A673 (cell line): ENCODE data around the gene PKP1. TPM values are rescaled to one million over a fixed set of nuclear protein-coding genes. Genes with fewer than 3 reads are reported as not detected.

Experiments
- BruUV-seq: library from RNA; stranded (reverse); fragments of 400-500 nt; replicated peaks from 2 replicates; lab custom pipeline; 2021; lab: Mats Ljungman, UMichigan
- CTCF ChIA-PET: fragments of 300-600 bp; sonication (Branson Sonifier 250); formaldehyde crosslinking; loops from one replicate; lab custom pipeline; 2022; ENCODE audit warnings: antibody characterized with exemption; lab: Charles Lee
- POLR2A ChIA-PET: fragments of 300-600 bp; sonication (Branson Sonifier 250); formaldehyde crosslinking; loops from one replicate; lab custom pipeline; 2022; ENCODE audit warnings: antibody characterized with exemption; ENCODE audit not compliant: low non-redundant PET; lab: Charles Lee
- DNase-seq: peaks from one replicate; pipeline ENCODE4 v3.0.0-alpha.2; 2015; ENCODE audit warnings: low spot score
- H3K27ac ChIP-seq: fragments of 200-600 bp; sonication (generic); 2 replicates; pipeline ENCODE4 v1.5.1; 2016; ENCODE audit warnings: mixed run types, low read depth, mild to moderate bottlenecking, mixed read lengths, antibody characterized with exemption, low read length; ENCODE audit not compliant: poor library complexity, severe bottlenecking
- H3K27me3 ChIP-seq: fragments of 200-600 bp; sonication (generic); replicated peaks from 2 replicates; pipeline ENCODE4 v1.6.1; 2017; ENCODE audit warnings: mixed run types, low read depth, mild to moderate bottlenecking, mixed read lengths, antibody characterized with exemption, low read length; ENCODE audit not compliant: insufficient read depth, poor library complexity
- H3K36me3 ChIP-seq: fragments of 200-600 bp; sonication (generic); 2 replicates; pipeline ENCODE4 v1.6.1; 2016; ENCODE audit warnings: mixed run types, mild to moderate bottlenecking, mixed read lengths, antibody characterized with exemption, low read length; ENCODE audit not compliant: insufficient read depth, poor library complexity, severe bottlenecking
- H3K4me1 ChIP-seq: fragments of 200-600 bp; sonication (generic); 2 replicates; pipeline ENCODE4 v1.6.1; 2017; ENCODE audit warnings: mixed run types, mild to moderate bottlenecking, mixed read lengths, antibody characterized with exemption, low read length; ENCODE audit not compliant: insufficient read depth, poor library complexity, severe bottlenecking
- H3K4me3 ChIP-seq: fragments of 200-600 bp; sonication (generic); 2 replicates; pipeline ENCODE4 v1.5.1; 2016; ENCODE audit warnings: low read depth, mixed run types, mild to moderate bottlenecking, mixed read lengths, low read length; ENCODE audit not compliant: poor library complexity, severe bottlenecking
- H3K9me3 ChIP-seq: fragments of 200-600 bp; sonication (generic); 2 replicates; pipeline ENCODE4 v1.6.1; 2016; ENCODE audit warnings: mixed run types, low read depth, mild to moderate bottlenecking, mixed read lengths, antibody characterized with exemption, low read length; ENCODE audit not compliant: poor library complexity, severe bottlenecking
- EZH2 ChIP-seq: fragments of 200-600 bp; sonication (generic); IDR thresholded peaks from 2 replicates; pipeline ENCODE4 v1.6.1; 2017; ENCODE audit warnings: borderline replicate concordance, low read depth, mild to moderate bottlenecking, mixed read lengths, antibody characterized with exemption, low read length; ENCODE audit not compliant: poor library complexity, severe bottlenecking
- intact Hi-C: fragments of 100-400 bp; cut with micrococcal nuclease; formaldehyde crosslinking; loops from one replicate; pipeline ENCODE4 v1.10.0; 2022; ENCODE audit not compliant: unreplicated experiment
- total RNA-seq: library from RNA; stranded (reverse); gene quantifications from 2 replicates; pipeline ENCODE4 v1.2.3, GENCODE V29; 2021
- TF ChIP-seq, protein P1 (sequence below): fragments of 300-800, 200-600 bp; sonication (generic); conservative IDR thresholded peaks from 2 replicates; pipeline ENCODE4 v1.5.1; 2017; ENCODE audit warnings: low read depth, mild to moderate bottlenecking, antibody characterized with exemption, low read length, moderate library complexity, mixed read lengths

Gene PKP1
- total RNA-seq, 1 experiment from 2014 or later = 535 TPM

DNA sequence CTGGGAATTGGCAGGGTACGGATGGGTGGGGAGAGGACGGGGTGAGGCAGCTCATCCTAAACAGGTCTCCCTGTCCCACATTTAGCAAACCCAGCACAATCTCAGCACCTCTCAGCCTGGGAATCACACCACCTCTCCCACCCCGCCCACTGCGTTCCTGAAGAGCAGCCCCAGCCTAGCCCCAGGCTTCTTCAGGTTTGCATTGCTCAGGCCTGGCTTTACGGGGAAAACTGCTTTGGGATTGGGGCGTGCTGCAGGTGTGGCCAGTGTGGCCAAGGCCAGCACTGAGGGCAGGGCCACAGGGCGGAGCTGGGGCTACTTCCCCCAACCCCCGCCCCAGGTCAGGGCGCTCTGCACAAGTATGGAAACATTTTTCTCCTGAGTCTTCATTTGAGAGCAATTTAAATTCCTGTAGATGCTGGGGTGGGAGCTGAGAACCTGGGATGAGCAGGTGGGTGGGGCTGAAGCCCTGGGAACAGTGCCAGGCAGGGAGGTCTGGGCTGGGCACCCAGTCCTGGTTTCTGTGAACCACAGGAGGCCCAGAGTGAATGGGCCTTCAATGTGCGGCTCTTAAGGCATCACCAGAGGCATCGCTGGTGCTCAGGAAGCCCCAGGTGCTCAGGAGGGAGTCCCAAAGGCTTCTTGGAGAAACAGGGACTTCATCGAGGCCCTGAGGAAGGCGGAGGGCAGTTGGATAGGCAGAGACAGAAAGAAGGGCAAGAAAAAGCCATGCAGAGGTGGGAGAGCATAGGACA lies 70.1 kb downstream of the PKP1 start:
- H3K9me3 ChIP-seq = no peaks in the 10 kb centered on the region
- CTCF ChIA-PET = no interaction called here
- H3K36me3 ChIP-seq = no peaks in the 10 kb centered on the region
- H3K4me1 ChIP-seq = peaks cover 3% of the 10 kb centered on the region
- H3K4me3 ChIP-seq = no peak overlapping the region
- no peak for TF ChIP-seq EZH2
- TF ChIP-seq, protein P1, sequence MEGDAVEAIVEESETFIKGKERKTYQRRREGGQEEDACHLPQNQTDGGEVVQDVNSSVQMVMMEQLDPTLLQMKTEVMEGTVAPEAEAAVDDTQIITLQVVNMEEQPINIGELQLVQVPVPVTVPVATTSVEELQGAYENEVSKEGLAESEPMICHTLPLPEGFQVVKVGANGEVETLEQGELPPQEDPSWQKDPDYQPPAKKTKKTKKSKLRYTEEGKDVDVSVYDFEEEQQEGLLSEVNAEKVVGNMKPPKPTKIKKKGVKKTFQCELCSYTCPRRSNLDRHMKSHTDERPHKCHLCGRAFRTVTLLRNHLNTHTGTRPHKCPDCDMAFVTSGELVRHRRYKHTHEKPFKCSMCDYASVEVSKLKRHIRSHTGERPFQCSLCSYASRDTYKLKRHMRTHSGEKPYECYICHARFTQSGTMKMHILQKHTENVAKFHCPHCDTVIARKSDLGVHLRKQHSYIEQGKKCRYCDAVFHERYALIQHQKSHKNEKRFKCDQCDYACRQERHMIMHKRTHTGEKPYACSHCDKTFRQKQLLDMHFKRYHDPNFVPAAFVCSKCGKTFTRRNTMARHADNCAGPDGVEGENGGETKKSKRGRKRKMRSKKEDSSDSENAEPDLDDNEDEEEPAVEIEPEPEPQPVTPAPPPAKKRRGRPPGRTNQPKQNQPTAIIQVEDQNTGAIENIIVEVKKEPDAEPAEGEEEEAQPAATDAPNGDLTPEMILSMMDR = no peak
- POLR2A ChIA-PET = no interaction called here
- no TSS peak for BruUV-seq
- DNase-seq = no peak
- H3K27me3 ChIP-seq = no peaks in the 10 kb centered on the region
- intact Hi-C loops = no loop called here
- no peak overlapping the region for H3K27ac ChIP-seq

DNA sequence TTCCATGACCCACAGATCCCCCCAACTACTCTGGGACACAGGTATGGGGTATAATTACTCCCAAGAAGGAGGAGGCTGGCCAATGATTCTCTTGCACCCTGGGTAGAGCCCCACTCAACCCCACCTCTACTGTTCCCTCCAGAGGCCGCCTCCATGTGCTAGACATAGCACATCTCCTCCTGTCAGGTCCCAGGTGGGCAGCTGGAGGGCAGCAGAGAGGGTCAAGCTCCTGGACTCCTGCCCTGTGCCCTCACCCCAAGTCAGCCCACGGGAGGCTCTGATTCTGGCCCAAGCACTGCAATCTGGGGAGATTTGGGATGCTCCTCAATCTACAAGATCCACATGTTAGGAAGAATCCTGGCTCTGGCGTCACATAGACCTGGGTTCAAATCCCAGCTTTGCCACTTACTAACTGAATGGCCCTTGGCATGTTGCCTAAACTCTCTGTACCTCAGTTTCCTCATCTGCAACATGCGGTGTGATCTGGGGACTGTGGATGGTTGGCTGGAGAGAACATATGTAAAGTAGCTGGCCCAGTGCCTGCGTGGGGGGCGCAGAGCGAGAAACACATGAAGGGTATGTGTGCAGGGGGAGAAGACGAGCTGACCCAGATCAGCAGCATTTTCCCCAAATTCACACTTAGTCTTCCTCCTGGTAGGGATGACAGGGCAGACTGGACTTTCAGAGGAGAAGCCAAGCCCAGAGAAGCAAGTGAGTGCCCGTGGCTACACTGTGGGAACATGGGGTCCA lies 71.0 kb downstream of the PKP1 start:
- ChIA-PET POLR2A (no interaction called here), CTCF (no interaction called here)
- DNase-seq = no peak
- intact Hi-C loops = no loop called here
- BruUV-seq = no TSS peak
- Histone ChIP-seq H3K9me3 (no peaks in the 10 kb centered on the region), H3K27me3 (no peaks in the 10 kb centered on the region), H3K4me3 (no peak overlapping the region), H3K4me1 (peaks cover 6% of the 10 kb centered on the region), H3K36me3 (no peaks in the 10 kb centered on the region), H3K27ac (no peak overlapping the region)
- TF ChIP-seq EZH2 = no peak
- TF ChIP-seq, protein P1 = no peak

DNA sequence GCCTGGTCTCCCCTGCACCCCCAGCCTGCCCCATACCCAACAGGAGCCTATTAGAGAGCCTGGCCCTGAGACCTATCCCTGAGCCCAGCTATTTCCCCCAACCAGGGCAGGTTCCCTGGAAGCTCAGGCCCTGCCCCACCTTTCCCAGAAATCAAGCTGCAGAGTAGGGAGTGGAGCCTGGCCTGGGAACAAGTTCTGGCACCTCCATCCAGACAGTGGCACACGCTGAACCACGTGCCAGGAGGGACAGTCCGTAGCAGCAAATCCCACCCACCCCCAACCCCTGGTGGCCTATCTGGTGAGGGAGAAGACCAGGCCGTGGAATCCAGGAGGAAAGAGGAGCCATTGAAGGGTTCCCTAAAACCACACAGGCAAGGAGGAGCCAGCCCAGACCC lies 71.6 kb downstream of the PKP1 start:
- BruUV-seq = no TSS peak
- no peaks in the 10 kb centered on the region for H3K27me3 ChIP-seq

More for the DNA sequence above, 71.6 kb downstream of the PKP1 start:
- Histone ChIP-seq H3K4me3 (no peak overlapping the region), H3K4me1 (peaks cover 12% of the 10 kb centered on the region), H3K9me3 (no peaks in the 10 kb centered on the region), H3K36me3 (no peaks in the 10 kb centered on the region), H3K27ac (no peak overlapping the region)
- no peak for DNase-seq
- POLR2A ChIA-PET = no interaction called here
- TF ChIP-seq, protein P1 = no peak
- TF ChIP-seq EZH2 = no peak
- CTCF ChIA-PET = no interaction called here
- intact Hi-C loops = no loop called here
